Vagina (tissue), 2 donors: Measurements from ENCODE around the gene SPTBN1.

Source experiments
- CTCF ChIP-seq, 3 experiments: fragments of 450-650 bp in 2 of 3; fragments of 200-600 bp in 1 of 3; sonication (generic) in 1 of 3; IDR thresholded peaks; one replicate each; pipeline ENCODE4 v1.5.1; 2017 to 2019; ENCODE audit warnings: antibody characterized with exemption in 3 of 3, mild to moderate bottlenecking in 2 of 3, moderate library complexity in 2 of 3
- POLR2A ChIP-seq, 2 donors: fragments of 450-650 bp; IDR thresholded peaks; one replicate each; pipeline ENCODE4 v1.6.1; 2017; ENCODE audit warnings: antibody characterized with exemption in 2 of 2, mild to moderate bottlenecking in 2 of 2, moderate library complexity in 2 of 2

GRCh38 chr2:54454548-54455130 lies 1.5 kb upstream of the SPTBN1 start:
- no peak for TF ChIP-seq CTCF (IDR thresholded peaks at IDR 0.05)
- no peak for TF ChIP-seq POLR2A (IDR thresholded peaks at IDR 0.05)
